HepG2 (cell line): ENCODE measurements around the gene PGK1. TPM values are rescaled to one million over a fixed set of nuclear protein-coding genes. Genes with fewer than 3 reads are reported as not detected.
"Not testable (repeated sequence)": the region's sequence is repeated elsewhere in the genome, so short reads cannot be mapped to it uniquely, and the experiment has no call there.

Source experiments
- ATAC-seq: fragments of 200-7000 bp; cut with Tn5 transposase; 3 replicates; pipeline ENCODE4 v1.9.1; 2020; ENCODE audit warnings: mild to moderate bottlenecking, moderate library complexity
- BruUV-seq: library from RNA; stranded (reverse); fragments of 400-500 nt; replicated peaks from 2 replicates; lab custom pipeline; 2021; lab: Mats Ljungman, UMichigan
- CTCF ChIA-PET: fragments of 300-600 bp; formaldehyde crosslinking; extraction: SDS; loops from one replicate; lab custom pipeline; 2021; ENCODE audit warnings: low total read pairs, inconsistent platforms, low intra/inter-chr PET ratio; lab: Yijun Ruan, JAX
- POLR2A ChIA-PET: fragments of 350-600 bp; sonication (Branson Sonifier 250); formaldehyde crosslinking; loops from one replicate; lab custom pipeline; 2020; ENCODE audit warnings: antibody characterized with exemption, inconsistent platforms; lab: Yijun Ruan, JAX
- DNase-seq: peaks from one replicate; pipeline ENCODE4 v3.0.0-alpha.2; 2015; ENCODE audit warnings: low spot score
- FAIRE-seq: peaks from 3 replicates; lab custom pipeline; 2011; peaks lifted over from hg19 to GRCh38; lab: Jason Lieb, UNC
- H2AFZ ChIP-seq: one replicate; pipeline ENCODE4 v1.6.1; 2011; ENCODE audit warnings: low read length, inconsistent platforms
- H3K27ac ChIP-seq: fragments of 300-600 bp; 3 replicates; pipeline ENCODE4 v1.8.0; 2011; ENCODE audit warnings: mixed run types, mild to moderate bottlenecking, mixed read lengths, low read length, inconsistent platforms; ENCODE audit not compliant: insufficient read depth; ENCODE audit errors: extremely low read length
- H3K27me3 ChIP-seq, 2 experiments: fragments of 200-600 bp in 1 of 2; 2 replicates in 1 of 2; 3 replicates in 1 of 2; pipeline versions ENCODE4 v1.6.0 to v1.8.0; 2011; ENCODE audit warnings: low read length in 2 of 2, mild to moderate bottlenecking in 2 of 2, moderate library complexity in 2 of 2, inconsistent platforms in 1 of 2; ENCODE audit not compliant: insufficient read depth in 2 of 2, control insufficient read depth in 1 of 2
- H3K36me3 ChIP-seq, 2 experiments: fragments of 200-600 bp in 1 of 2; replicated peaks in 1 of 2; 2 replicates in 1 of 2; 3 replicates in 1 of 2; pipeline versions ENCODE4 v1.5.1 to v1.8.0; 2011; ENCODE audit warnings: low read length in 2 of 2, inconsistent platforms in 1 of 2; ENCODE audit not compliant: insufficient read depth in 2 of 2, control insufficient read depth in 1 of 2
- H3K4me1 ChIP-seq: 2 replicates; pipeline ENCODE4 v1.5.1; 2012; ENCODE audit warnings: low read length, inconsistent platforms; ENCODE audit not compliant: insufficient read depth
- H3K4me2 ChIP-seq: 2 replicates; pipeline ENCODE4 v1.6.0; 2011; ENCODE audit warnings: low read depth, low read length, inconsistent platforms
- H3K4me3 ChIP-seq, 3 experiments: fragments of 200-600 bp in 1 of 3; sonication (generic), shearing (Covaris generic) in 1 of 3; replicated peaks in 1 of 3; 2 replicates each; pipeline ENCODE4 v1.5.1; 2011 to 2016; ENCODE audit warnings: low read length in 3 of 3, inconsistent platforms in 2 of 3, low read depth in 2 of 3, mild to moderate bottlenecking in 2 of 3, control low read depth in 1 of 3, mixed read lengths in 1 of 3; ENCODE audit not compliant: insufficient read depth in 1 of 3
- H3K79me2 ChIP-seq: one replicate; pipeline ENCODE4 v1.6.1; 2011; ENCODE audit warnings: low read length, inconsistent platforms; ENCODE audit not compliant: insufficient read depth
- H3K9ac ChIP-seq: 2 replicates; pipeline ENCODE4 v1.6.0; 2011; ENCODE audit warnings: mild to moderate bottlenecking, low read depth, low read length, inconsistent platforms; ENCODE audit not compliant: insufficient read depth
- H3K9me3 ChIP-seq: 2 replicates; pipeline ENCODE4 v1.5.1; 2012; ENCODE audit warnings: mild to moderate bottlenecking, low read length
- H4K20me1 ChIP-seq: 2 replicates; pipeline ENCODE4 v1.6.0; 2011; ENCODE audit warnings: inconsistent platforms, mild to moderate bottlenecking, low read length, moderate library complexity; ENCODE audit not compliant: insufficient read depth
- KLF6 ChIP-seq: IDR thresholded peaks from 2 replicates; pipeline ENCODE4 v1.8.0; 2016; ENCODE audit warnings: missing biosample characterization, missing genetic modification reagents
- MIXL1 ChIP-seq: IDR thresholded peaks from 2 replicates; pipeline ENCODE4 v1.6.1; 2016
- NCOA1 ChIP-seq: sonication (generic); formaldehyde crosslinking; IDR thresholded peaks from 2 replicates; pipeline ENCODE4 v1.9.0; 2021; ENCODE audit warnings: missing genetic modification reagents
- NFYC ChIP-seq: IDR thresholded peaks from 2 replicates; pipeline ENCODE4 v1.6.1; 2016; ENCODE audit warnings: missing genetic modification reagents, missing compliant biosample characterization
- PHF8 ChIP-seq: sonication (generic); formaldehyde crosslinking; IDR thresholded peaks from 2 replicates; pipeline ENCODE4 v1.5.0; 2020; ENCODE audit warnings: missing genetic modification reagents
- RXRB ChIP-seq: IDR thresholded peaks from 2 replicates; pipeline ENCODE4 v1.6.1; 2016; ENCODE audit warnings: borderline replicate concordance, missing genetic modification reagents, missing compliant biosample characterization
- SMAD3 ChIP-seq: sonication (generic); formaldehyde crosslinking; IDR thresholded peaks from 2 replicates; pipeline ENCODE4 v1.4.0; 2020; ENCODE audit warnings: missing genetic modification reagents
- SOX6 ChIP-seq, 2 experiments: fragments of 450-650 bp in 1 of 2; sonication (generic) in 1 of 2; formaldehyde crosslinking in 1 of 2; IDR thresholded peaks; 2 replicates each; pipeline versions ENCODE4 v1.4.0 to v1.6.1; 2017 to 2020; ENCODE audit warnings: antibody characterized with exemption in 1 of 2, mild to moderate bottlenecking in 1 of 2, missing genetic modification reagents in 1 of 2
- ZFP36L1 ChIP-seq: sonication (generic); formaldehyde crosslinking; IDR thresholded peaks from 2 replicates; pipeline ENCODE4 v1.8.0; 2022; ENCODE audit warnings: mild to moderate bottlenecking, missing genetic modification reagents, moderate library complexity
- ZNF253 ChIP-seq: sonication (generic); formaldehyde crosslinking; IDR thresholded peaks from 2 replicates; pipeline ENCODE4 v1.8.0; 2022; ENCODE audit warnings: mild to moderate bottlenecking, missing genetic modification reagents, borderline replicate concordance
- ZNF446 ChIP-seq: sonication (generic); formaldehyde crosslinking; IDR thresholded peaks from 2 replicates; pipeline ENCODE4 v1.5.0; 2020; ENCODE audit warnings: mild to moderate bottlenecking, missing genetic modification reagents
- ZNF451 ChIP-seq: sonication (generic); formaldehyde crosslinking; IDR thresholded peaks from 2 replicates; pipeline ENCODE4 v1.5.0; 2020; ENCODE audit warnings: mild to moderate bottlenecking, missing genetic modification reagents
- ZNF564 ChIP-seq: sonication (generic); formaldehyde crosslinking; IDR thresholded peaks from 2 replicates; pipeline ENCODE4 v1.8.1; 2023; ENCODE audit warnings: mild to moderate bottlenecking, missing genetic modification reagents
- WGBS: methylation state at CpG from one replicate; pipeline ENCODE4 v1.1.6; 2017; ENCODE audit warnings: low lambda C conversion rate; 5-methylcytosine and 5-hydroxymethylcytosine counted together
- in situ Hi-C: cut with HindIII; loops from 2 replicates; pipeline ENCODE4 v1.10.0; 2017; ENCODE audit warnings: low pct_unique_long_range_greater_than_20kb; ENCODE audit not compliant: extremely low pct_ligation_motif_present
- intact Hi-C: fragments of 100-400 bp; cut with micrococcal nuclease; formaldehyde crosslinking; loops from one replicate; pipeline ENCODE4 v1.10.0; 2022; ENCODE audit not compliant: unreplicated experiment
- polyA plus RNA-seq, 8 experiments: library from polyadenylated mRNA; depleted of rRNA in 3 of 8; stranded (reverse) in 7 of 8; unstranded in 1 of 8; fragments of >200 nt; fragmentation: Illumina TruSeq in 4 of 8; extraction: Trizol in 4 of 8; gene quantifications; 2 replicates each; pipeline versions ENCODE4 v1.2.1 to v1.2.3, GENCODE V29; 2011 to 2016; ENCODE audit warnings: low read depth in 4 of 8, missing spikeins in 1 of 8, mixed read lengths in 1 of 8; ENCODE audit not compliant: insufficient read depth in 1 of 8
- total RNA-seq, 5 experiments: library from RNA; depleted of rRNA; stranded (reverse); fragments of >200 nt; fragmentation: Illumina TruSeq; extraction: Trizol; gene quantifications; 2 replicates each; pipeline ENCODE4 v1.2.3, GENCODE V29; 2016; ENCODE audit warnings: low read depth in 1 of 5
- TF ChIP-seq, protein P1 (sequence below): sonication (generic); formaldehyde crosslinking; IDR thresholded peaks from 2 replicates; pipeline ENCODE4 v1.5.0; 2020; ENCODE audit warnings: missing genetic modification reagents

The PGK1 gene
- total and polyA plus RNA-seq, 2 of the 13 experiments (the other 11 are each of a cell fraction or from before 2014, with no cell fraction given), result 325 to 1,274 TPM

DNA sequence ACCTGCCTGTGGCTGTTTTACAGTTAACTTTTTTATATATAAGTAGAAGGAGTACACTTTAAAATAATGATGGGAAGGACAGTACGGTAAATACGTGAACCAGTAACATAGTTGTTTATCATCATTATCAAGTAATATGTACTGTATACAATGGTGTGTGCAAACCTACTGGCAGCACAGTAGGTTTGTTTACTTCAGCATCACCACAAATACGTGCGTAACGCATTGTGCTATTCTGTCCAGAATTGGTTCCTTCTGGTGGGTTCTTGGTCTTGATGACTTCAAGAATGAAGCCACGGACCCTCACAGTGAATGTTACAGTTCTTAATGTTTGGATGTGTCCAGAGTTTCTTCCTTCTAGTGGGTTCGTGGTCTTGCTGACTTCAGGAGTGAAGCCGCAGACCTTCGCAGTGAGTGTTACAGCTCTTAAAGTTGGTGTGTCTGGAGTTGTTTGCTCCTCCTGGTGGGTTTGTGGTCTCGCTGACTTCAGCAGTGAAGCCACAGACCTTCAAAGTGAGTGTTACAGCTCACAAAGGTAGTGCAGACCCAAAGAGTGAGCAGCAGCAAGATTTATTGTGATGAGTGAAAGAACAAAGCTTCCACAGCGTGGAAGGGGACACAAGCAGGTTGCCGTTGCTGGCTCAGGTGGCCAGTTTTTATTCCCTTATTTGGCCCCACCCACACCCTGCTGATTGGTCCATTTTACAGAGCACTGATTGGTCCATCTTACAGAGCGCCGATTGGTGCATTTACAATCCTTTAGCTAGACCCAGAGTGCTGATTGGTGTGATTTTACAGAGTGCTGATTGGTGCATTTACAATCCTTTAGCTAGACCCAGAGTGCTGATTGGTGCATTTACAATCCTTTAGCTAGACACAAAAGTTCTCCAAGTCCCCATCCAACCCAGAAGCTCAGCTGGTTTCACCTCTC lies 30.6 kb upstream of the PGK1 start:
- H3K9ac ChIP-seq, H3K4me2 ChIP-seq, FAIRE-seq, H4K20me1 ChIP-seq, CTCF ChIA-PET, in situ Hi-C loops, H3K79me2 ChIP-seq, DNase-seq, BruUV-seq, ATAC-seq, H3K27ac ChIP-seq, intact Hi-C loops, H2AFZ ChIP-seq, H3K9me3 ChIP-seq, H3K36me3 ChIP-seq, POLR2A ChIA-PET, H3K4me3 ChIP-seq, H3K27me3 ChIP-seq, H3K4me1 ChIP-seq: not testable (repeated sequence)
- 79% methylated on average over 4 of the region's 14 CpGs for WGBS
- TF ChIP-seq NFYC, result 0 out of 2 replicates have a peak, but pooled peaks have one; percentile 12

DNA sequence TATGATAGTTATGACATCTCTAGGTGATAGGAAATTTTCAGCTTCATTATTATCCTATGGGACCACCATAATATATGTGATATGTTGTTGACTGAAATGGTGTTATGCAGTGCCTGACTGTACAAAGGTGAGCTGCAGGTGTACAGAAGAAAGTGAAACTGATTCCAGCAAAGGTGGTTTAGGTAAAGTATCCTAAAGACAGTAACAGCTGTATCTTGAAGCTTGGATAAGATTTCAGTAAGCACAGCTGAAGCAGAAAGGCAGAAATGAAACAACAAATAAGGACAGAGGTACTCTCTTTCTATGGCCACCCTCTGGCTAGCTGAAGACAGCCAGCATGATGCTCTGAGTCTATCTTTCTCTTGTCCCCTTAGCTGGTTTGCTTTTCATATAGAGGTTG lies 30.0 kb upstream of the PGK1 start:
- TF ChIP-seq ZNF564 (CRISPR knock-in tag) (no peak), ZNF451 (CRISPR knock-in tag) (no peak), RXRB (CRISPR knock-in tag) (no peak), ZNF446 (CRISPR knock-in tag) (no peak), PHF8 (CRISPR knock-in tag) (no peak), ZNF253 (CRISPR knock-in tag) (no peak), ZFP36L1 (CRISPR knock-in tag) (no peak), SMAD3 (CRISPR knock-in tag) (no peak), KLF6 (CRISPR knock-in tag) (no peak), MIXL1 (CRISPR knock-in tag) (no peak), NCOA1 (no peak), SOX6 (IDR thresholded peaks at IDR 0.05) (no peak), SOX6 (CRISPR knock-in tag; IDR thresholded peaks at IDR 0.05) (no peak)
- TF ChIP-seq, protein P1, sequence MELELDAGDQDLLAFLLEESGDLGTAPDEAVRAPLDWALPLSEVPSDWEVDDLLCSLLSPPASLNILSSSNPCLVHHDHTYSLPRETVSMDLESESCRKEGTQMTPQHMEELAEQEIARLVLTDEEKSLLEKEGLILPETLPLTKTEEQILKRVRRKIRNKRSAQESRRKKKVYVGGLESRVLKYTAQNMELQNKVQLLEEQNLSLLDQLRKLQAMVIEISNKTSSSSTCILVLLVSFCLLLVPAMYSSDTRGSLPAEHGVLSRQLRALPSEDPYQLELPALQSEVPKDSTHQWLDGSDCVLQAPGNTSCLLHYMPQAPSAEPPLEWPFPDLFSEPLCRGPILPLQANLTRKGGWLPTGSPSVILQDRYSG (CRISPR knock-in tag), result no peak
- TF ChIP-seq, all 625 proteins: peak for 0
- BruUV-seq, result no TSS peak
- FAIRE-seq (no peak), ATAC-seq (no peak), DNase-seq (no peak)
- Histone ChIP-seq H3K27me3 (no peaks in the 10 kb centered on the region), H3K4me3 (no peak overlapping the region), H3K36me3 (no peaks in the 10 kb centered on the region), H3K79me2 (no peaks in the 10 kb centered on the region), H3K9me3 (peaks cover 2% of the 10 kb centered on the region; the same call in 1 of the 2 replicates), H3K4me1 (no peaks in the 10 kb centered on the region), H3K9ac (no peak overlapping the region), H3K27ac (no peak overlapping the region), H3K4me2 (no peak overlapping the region), H4K20me1 (no peaks in the 10 kb centered on the region), H2AFZ (no peak overlapping the region)
- intact Hi-C loops, result no loop called here
- POLR2A ChIA-PET, result no interaction called here
- CTCF ChIA-PET, result no interaction called here
- in situ Hi-C loops, result no loop called here
